Cerebellar nuclear complex (tissue), 1 donor: ENCODE results near the gene ZFYVE28.
A peak's percentile ranks its signal among the peaks of the same experiment; 100 is the strongest.

Experiments used
- DNase-seq, 2 experiments: peaks; one replicate each; lab custom pipeline; 2025; lab: John Stamatoyannopoulos, UW

The ZFYVE28 gene

DNA sequence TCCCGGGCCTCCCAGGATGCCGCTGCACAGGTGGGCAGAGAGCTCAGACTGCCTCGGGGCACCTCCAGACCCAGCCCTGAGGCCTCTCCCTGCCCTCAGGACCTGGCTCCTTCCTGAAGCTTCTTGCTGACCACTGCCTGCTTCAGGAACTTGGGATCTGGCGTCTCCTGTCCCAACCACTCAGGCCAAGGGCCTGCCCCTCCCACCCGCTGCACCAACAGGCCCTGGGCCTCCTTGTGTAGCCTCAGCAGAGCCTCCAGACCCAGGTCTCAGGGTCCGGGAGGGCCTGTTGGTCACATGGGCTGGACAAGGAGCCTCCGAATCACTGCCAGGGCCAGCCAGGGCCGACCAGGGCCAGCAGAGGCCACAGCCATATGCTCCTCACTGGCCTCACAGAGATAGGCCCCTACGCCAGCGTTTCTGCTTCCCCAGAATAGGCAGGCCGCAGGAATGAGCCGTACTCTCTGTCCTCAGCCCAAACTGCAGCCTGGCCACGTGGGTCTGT, 159.4 kb downstream of the ZFYVE28 start:
- DNase-seq, result no peak

DNA sequence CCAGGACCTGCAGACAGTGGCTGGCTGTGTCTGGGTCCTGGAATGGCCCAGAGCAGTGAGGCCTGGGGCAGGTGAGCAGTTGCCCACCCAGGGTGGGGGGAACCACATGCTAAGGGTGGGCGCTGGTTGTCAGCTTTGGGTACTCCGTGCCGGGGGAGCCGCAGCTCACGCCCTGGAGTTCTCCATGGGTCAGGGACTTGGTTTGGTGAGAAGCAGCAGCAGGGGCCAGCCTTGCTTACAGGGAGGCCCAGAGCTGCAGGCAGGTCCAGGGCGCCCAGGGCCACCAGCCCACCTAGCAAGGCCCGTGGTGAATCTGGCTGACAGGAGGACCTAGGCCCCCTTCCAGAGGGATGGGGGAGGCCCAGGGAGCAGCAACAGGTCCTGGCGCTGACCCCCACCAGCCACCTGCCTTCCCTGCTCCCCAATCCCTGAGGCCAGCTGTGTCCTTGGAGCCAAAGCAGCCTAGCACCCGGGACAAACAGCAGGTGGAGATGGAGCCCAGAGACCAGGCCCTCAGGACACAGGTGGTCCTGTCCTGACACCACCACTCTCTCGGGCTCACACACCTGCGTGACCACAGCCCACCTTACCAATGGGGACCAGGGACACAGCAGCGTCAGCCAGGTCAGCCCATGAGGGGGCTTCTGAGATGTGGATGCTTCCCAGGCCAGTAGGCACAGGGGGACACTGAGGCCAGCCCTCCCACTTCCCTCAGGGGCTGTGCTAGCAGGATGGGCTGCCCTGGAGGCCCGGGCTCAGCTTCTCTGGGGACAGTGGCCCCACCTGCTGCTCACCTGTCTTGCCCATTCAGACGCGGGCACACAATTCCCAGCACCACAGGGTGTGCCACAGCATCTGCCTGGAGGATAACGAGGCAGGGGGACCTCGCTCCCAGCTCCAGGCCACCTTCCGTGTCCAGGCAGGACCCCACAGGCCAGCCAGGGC, 160.1 kb downstream of the ZFYVE28 start:
- DNase-seq, result no peak

DNA sequence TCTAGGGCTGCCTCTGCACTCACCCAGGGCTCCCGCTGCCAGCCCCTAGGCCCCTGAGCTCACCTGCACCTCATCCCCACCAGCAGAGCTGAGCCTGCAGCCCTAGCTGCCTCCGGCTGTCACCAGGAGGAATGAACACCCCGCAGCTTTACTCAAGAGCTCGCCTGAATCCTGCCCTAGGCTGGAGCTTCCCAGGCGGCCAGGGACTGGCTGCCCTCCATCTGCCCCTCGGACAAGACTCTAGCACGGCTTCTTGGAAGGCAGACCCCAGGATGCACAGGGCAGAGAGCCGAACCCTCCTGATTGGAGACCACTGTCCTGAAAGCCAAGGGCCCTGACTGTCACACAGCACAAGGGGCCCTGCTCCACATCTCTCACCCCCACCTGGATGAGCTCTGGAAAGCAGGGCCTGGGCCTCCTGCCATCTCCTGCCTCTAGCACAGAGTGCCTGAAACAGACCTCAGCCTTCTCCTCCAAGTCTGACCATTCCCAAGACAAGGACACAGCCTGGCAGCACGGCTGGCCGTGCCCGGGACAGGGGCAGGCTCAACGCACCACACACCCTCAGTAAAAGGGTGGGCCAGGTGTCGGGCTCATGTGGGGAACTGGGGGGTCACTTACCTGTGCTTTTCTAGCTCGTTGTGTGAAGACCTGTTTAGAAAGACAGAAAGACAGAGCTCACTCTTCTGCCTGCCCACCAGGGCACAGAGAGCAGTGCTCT, 160.9 kb downstream of the ZFYVE28 start:
- DNase-seq, result no peak

DNA sequence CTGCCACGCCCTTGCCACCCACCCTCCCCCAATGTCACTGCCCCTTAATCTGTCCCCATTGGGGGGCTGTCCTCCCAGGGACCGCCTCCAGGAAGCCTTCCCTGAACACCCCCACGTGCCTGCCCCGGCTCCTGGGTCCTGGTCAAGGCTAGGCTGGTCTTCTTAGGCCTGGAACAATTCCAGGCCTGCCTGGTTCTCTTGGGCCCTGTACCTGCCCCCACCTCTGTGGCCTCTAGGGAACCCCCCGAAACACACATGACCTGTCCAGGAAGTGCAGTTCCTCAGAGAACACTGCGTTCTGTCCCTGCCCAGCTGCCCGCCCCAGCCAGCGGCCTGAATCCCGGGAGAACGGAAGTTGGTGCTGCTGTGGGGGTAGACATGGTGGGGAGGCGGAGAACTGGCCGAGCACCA, 161.7 kb downstream of the ZFYVE28 start:
- no peak for DNase-seq

DNA sequence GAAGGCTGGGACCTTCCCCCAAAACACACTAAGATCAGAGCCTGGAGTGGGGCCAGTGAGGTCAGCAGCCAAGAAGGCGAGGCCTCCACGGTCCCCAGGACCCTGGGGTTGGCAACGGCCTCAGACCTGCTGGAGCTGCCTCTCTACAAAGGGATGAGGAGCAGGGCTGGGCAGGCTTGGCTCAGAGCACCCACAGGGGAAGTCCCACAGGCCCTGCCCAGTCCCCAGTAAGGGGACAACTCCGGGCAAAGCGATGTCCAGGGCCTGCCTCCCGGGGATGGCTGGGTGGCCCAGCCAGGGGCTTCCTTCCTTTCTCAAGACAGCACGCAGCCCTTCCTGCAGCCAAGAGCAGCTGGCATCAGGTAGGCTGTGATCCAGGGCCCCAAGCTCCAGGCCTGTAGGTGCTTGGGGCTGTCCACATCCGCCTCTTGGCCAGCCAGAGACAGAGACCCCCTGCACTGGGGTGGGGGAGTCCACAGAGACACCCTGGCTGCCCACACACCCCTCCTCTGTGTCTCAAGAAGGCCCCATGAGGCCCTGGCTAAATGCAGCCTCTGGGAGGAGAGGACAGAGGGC, 162.2 kb downstream of the ZFYVE28 start:
- no peak for DNase-seq

DNA sequence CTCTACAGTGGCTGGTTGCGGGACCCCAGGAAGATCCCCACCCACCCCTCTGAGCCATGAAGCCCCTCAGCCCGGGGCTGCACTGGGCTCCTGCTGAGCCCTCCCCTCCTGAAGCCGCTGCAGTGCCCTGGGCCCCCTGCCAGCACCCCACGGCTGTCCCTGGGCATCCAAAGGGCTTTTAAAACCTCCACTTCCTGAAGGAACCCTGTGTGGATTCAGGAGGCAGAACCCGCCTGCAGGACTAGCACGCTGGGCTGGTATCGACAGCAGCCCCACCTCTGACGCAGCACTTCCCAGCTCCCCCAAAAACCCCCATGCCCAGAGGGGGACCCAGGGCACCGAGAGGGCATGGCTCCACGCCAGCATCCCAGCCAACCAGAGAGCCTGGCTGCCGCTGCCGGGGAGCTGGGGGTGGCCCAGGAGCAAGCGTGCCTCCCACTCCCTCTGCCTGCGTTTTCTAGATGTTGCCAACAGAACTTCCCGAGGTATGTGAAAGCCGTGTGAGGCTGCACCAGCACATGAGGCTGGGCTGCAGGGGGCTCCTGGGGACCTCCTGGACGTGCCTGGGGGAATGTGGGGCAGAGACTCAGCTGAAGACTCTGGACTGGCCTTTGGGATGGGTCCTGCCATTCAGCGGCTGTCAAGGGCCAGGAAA, 162.8 kb downstream of the ZFYVE28 start:
- peak; percentile 24 to 35 for DNase-seq

DNA sequence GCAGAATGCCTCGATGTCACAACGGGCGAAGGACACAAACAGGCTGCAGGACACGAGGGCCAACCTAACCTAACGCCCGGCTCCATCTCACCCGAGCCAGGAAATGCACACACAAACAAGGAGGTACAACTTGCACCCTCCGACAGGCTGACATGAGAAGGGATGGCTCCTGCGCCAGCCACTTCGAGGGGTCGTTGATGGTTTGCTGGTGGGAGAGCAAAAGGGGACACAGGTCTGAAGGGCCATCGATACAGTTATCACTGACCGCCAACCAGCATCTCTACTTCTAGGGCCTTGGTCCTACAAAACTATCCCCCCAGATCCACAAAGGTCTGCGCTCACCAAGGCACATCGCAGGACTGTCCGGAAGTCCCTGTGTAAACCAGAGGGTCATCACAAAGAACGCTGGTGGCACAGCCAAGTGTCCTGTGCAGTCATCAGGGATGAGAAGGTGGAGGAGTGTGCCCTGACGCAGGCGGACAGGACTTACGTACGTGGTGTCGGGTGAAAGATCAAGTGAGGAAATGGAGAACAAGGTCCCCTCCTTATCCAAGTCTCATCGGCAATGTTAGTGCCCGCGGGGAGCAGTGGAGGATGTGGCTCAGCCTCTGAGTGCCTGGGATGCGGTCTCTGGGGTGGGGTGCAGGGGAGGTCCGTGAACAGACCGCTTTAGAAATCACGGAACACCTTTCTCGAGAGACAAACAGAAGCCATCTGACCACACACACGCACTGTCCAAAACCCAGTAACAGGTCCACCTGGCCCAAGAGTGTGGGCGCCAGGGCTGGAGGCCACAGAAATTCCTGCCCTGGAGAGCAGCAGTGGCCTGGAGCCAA, 163.6 kb downstream of the ZFYVE28 start:
- DNase-seq, result peak in 1 of 2 experiments; percentile 19

DNA sequence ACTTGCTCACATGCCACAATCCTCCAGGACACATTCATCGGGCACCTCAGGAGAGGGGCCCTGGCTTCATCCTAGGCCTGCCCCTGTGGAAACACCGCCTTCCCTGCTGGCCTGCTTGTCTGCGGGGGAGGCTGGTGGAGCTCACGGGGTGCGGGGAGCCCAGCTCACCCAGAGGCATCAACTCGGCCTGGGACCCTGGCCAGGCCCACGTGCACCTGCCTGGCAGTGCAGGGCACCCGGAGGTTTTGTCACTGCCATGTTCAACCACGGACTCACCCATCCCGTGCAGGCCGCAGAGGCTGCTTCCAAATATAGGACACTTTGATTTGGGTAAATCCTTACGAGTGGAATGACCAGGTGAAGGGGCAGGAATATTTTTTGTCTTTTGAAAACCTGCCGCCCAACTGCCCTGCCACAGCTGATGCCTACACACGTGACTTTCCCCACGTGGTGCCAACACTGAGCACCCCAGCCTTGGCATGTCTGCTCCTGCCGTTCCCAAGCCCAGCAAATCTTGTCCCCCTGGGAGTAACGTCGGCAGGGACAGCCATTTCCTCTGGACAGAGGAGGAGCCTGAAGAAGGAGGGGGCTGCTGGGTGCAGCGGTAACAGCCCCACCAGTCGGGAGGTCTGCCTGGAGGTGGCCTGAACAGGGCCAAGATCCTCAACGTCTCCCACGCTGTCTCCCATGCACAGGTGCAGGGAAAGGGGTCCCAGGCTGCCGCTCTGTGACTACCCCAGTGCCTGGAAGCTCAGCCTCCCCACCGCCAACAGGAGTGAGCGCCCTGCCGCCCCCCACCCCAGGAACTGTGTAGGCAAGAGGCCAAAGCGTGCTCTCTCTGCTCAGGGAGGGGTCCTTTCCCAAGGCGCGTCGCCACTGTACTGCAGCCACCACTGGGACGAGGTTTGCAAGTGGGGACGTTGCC, 165.0 kb downstream of the ZFYVE28 start:
- DNase-seq, result no peak

DNA sequence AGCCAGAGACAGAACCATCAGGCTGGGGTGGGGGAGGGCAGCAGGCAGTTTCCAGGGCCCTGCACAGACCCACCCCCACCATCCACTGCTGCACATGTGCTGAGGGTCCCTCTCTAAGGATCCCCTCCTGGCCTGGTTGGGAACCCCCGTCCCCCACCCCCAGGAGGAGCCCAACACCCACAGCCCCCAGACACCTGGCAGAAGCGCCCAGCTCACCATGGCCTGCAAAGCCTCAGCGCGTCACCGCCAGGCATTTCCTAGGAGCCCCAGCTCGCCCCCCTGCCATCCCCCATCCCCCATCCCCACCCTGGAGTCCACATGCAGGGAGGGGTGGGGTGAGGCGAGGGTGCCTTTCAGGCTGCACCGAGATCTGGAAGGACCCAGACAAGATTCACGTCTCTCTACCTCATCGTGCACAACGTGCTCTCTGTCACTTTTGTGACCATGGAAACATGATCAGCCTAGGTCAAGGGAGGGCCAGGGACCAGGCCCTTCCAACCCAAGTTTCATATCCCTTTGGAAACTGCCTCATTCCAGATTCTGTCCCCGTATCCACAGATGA, 165.8 kb downstream of the ZFYVE28 start:
- no peak for DNase-seq

DNA sequence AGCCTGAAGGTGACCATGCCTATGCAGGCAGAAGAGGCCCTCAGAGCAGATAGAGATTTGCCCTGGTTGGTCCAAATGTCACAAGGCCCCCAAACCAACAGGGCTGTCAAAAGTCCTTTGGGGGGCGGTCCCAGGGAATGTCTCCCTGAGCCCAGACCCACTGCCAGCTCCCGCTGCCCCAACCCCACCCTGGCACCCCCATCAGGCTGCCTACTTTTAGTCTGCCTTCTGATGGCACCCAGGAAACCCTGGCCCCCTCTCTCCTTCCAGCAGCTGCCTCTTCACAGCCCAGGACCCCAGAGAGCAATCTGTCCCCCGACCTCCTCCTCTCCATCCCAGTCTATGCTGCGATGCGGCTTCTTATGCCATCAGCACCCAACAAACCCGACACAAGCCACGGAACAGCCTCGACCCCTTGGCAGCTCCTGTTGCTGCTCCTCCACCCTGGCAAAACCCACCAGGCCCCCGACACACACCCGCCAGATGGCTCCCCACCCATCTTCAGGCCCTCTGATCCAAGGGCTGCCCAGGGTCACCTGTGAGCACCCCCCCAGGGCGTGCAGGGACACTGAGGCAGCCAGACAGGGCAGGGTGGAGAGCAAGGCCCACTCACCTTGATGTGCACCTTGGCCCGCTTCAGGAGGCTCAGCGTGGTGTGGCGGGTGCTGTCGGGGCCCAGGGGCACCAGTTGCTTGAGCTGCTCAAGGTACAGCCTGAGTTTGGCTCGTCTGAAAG, 166.5 kb downstream of the ZFYVE28 start:
- DNase-seq, result no peak

DNA sequence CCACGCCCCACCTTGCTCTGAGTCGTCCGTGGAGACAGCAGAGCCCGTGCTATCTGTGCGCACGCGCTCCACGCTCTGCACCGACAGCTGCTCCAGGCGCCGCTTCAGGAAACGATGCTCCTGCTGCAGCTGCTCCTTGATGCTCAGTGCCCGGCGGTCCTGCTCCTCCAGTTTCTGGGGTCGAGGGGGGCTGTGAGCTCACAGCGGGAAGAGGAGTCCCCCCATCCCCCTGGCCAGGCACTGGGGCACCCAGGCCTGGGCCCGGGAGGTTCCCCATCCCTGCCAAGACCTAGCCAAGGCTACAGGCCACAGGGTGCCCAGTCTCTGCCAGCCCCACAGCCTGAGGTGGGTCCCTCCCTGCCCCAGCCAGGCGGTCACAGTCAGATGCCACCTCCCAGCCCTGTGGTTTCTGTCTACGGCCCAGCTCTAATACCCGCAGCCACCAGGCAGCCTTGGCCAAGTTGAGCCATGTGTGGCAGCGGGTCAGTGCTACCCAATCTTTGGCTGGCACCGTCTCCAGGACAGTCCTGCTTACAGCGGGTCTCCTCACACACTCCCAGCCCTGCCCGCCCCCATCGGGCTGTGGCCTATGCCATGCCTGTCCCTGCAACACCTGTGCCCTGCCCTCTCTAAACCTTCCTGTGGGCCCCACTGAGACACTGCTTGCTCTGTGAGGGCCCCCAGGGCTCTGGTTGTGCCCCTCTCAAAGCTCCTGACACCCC, 167.2 kb downstream of the ZFYVE28 start:
- no peak for DNase-seq

DNA sequence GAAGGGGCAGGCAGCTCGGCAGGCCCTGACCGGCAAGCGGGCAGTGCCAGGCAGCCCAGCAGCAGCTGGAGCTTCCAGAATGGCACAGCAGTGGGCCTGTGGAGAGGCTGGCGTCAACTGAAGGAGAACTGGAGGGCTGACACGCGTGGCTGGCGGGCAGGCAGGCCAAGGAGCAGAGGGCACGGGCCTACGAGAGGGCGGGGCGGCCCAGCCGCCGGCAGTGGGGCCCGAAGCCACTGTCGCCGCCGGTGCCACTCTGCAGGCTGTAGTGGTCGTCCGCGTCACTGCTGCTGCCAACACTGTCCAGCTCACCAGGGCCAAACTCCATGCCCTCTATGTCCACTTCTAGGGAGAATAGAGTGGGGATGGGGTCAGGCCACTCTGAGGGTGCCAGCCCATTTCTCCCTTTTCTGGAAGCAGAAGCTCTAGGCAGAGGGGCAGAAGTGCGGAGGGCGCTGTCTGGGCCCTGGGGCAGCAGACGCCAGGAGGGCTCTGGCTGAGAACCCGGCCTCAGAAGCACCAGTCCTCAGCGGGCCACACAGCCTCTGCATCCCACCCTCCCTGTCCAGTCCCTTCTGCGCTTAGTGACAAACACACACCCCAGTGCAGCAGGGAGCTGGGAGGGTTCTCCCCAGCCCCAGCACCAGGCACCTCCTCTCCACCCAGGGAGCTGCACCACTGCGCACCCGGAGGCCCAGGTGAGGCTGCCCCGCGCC, 167.9 kb downstream of the ZFYVE28 start:
- DNase-seq, result no peak

DNA sequence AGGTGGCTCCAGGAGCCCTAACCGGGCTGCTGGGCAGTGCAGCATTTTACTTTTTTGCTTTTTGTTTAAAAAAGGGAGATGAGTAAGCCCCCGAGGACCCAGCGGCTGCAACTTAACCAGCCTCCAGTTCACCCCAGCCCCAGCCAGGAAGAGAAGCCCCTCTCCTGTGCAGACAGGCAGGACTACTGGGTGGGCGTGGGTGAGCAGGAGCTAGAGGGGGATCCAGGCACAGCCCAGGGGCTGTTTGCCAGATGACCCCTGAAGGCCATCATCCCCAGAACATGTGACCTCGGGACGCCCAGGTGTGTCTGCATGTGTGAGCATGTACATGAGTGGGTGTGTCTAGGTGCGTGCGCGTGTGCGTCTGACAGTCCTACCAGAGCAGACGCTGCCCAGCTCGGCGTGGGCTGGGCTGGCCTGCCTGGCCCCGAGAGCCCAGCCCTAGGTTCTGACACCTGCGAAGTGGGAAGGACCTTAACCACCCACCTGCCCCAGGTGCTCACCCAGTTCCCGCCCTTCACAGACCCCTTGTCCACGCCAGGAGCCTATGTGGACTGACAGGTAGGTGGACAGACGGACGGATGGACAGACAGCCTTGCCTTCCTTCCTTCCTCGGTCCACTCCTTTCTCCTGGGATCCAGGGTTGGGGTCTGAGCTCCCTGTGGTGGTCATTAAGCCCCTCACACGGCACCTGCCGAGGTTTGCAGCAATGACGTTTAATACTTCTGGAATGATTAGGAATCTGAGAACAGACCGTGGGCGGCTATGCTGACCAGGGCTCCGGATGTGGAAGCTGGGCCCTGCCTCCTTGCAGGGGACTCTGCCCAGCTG, 168.7 kb downstream of the ZFYVE28 start:
- no peak for DNase-seq

DNA sequence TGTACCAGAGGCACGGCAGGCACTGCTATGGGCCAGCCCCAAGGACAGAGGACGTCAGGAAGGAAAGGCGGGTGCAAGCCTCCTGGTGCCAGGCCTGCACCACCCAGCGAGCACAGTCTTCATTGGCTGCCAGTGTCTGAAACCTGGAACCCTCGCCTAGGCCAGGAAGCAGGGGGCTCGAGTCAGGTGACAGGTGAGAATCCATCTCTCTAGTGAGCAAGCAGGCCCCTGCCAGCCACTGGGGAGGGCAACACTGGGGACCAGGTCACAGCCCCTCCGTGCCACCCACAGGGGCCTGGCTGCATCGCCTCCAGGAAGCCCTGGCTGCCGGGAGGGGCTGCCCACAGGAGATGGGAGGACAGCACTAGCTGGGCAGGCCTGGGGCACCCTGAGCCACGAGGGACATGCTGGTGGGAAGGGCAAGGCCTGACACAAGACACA, 169.6 kb downstream of the ZFYVE28 start:
- no peak for DNase-seq

DNA sequence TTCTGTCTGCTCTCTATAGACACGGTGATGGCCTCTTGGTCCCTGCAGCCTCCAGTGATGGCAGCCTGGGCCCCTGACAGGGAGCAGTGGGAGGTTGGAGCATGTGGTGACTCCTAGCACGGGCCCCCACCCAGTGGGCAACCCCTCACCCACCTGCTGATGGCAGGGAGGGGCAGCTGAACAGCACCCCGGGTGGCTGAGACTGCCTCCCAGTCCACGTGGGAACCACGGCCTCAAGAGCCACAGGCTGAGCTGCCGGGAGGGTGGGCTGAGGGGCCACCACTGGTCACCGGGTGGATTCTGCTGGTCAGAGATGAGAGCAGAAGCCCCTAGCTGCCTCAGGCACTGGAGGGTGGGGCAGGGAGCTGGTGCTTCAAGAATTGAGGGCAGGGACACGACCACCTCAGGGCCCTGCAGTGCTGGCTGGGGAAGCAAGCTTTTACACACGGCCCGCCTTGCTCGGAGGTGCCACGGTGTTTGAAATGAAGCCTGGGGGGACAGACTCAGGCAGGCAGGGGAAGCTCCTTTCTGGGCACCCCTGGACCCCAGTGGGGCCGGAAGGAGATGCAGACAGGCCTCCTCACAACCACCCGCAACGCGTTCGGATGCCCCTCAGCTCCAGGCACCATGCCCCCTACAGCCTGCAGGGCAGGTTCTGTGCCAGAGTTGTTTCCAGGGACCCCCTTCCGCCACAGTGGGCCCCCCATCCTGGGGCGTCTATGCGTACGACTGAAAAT, 170.2 kb downstream of the ZFYVE28 start:
- DNase-seq, result no peak
